ENCODE data around the gene RPRD1B. TPM values are rescaled to one million over a fixed set of nuclear protein-coding genes. Genes with fewer than 3 reads are reported as not detected.

Gene RPRD1B
- total RNA-seq, 1 experiment from 2014 or later = 43.6 TPM

- ChIA-PET CTCF (interaction anchor here (0.7 to 1.0 kb wide), 3 partner anchors 42 to 71 kb away, joined by 3 to 7 read pairs (median 6); no protein-coding TSS in a partner anchor), POLR2A (ENCODE audit: unreplicated experiment) (no interaction called here)
- Histone ChIP-seq H3K4me1 (ENCODE audit: insufficient read depth, low read length) (peaks cover 50% of the 10 kb centered on the region), H2AFZ (ENCODE audit: low read length) (no peak overlapping the region), H3K9me2 (replicated peaks; ENCODE audit: low read length) (no peaks in the 10 kb centered on the region), H3K4me3 (ENCODE audit: low read length) (no peak overlapping the region), H3K79me2 (ENCODE audit: low read length) (no peaks in the 10 kb centered on the region), H3K9ac (ENCODE audit: low read length) (no peak overlapping the region), H3F3A (ENCODE audit: low read length, unreplicated experiment) (peaks cover 20% of the 10 kb centered on the region), H3K27me3 (ENCODE audit: low read length) (no peaks in the 10 kb centered on the region), H3K27ac (ENCODE audit: low read length) (no peak overlapping the region), H3K9me3 (ENCODE audit: low read length) (no peaks in the 10 kb centered on the region), H4K20me1 (ENCODE audit: low read length) (no peaks in the 10 kb centered on the region), H3K36me3 (ENCODE audit: low read depth, low read length) (0 out of 2 replicates have a peak, but pooled peaks cover 5% of the 10 kb centered on the region), H3K4me2 (ENCODE audit: low read length) (no peak overlapping the region)
- no TSS peak for BruUV-seq (replicated peaks)
- no peak for ATAC-seq
- no peak for TF ChIP-seq EZH2 (IDR thresholded peaks at IDR 0.05; ENCODE audit: low read length, unreplicated experiment)
- no peak for TF ChIP-seq EZH2phosphoT487 (IDR thresholded peaks at IDR 0.05; ENCODE audit: borderline replicate concordance, low read length)
- TF ChIP-seq CTCF (conservative IDR thresholded peaks at IDR 0.05; ENCODE audit: low read depth, low read length) = peak; percentile 32; the same call in 1 of the 2 replicates
- no peak for DNase-seq
- intact Hi-C loops (cut with micrococcal nuclease) = loop anchor here (5.0 kb wide), 1 partner anchor 42 kb away; no protein-coding TSS in a partner anchor
These were observed 81.7 kb downstream of the RPRD1B start for GRCh38 chr20:38115205-38115604.

GRCh38 chr20:38115896-38116295 is 82.3 kb downstream of the RPRD1B start:
- Histone ChIP-seq H3K27me3 (ENCODE audit: low read length) (no peaks in the 10 kb centered on the region), H3K9me2 (replicated peaks; ENCODE audit: low read length) (no peaks in the 10 kb centered on the region), H3K4me2 (ENCODE audit: low read length) (no peak overlapping the region), H3K4me1 (ENCODE audit: insufficient read depth, low read length) (peaks cover 43% of the 10 kb centered on the region), H3K36me3 (ENCODE audit: low read depth, low read length) (0 out of 2 replicates have a peak, but pooled peaks cover 5% of the 10 kb centered on the region), H2AFZ (ENCODE audit: low read length) (no peak overlapping the region), H3F3A (ENCODE audit: low read length, unreplicated experiment) (peaks cover 13% of the 10 kb centered on the region), H3K79me2 (ENCODE audit: low read length) (no peaks in the 10 kb centered on the region), H3K27ac (ENCODE audit: low read length) (no peak overlapping the region), H3K4me3 (ENCODE audit: low read length) (no peak overlapping the region), H3K9me3 (ENCODE audit: low read length) (no peaks in the 10 kb centered on the region), H3K9ac (ENCODE audit: low read length) (no peak overlapping the region), H4K20me1 (ENCODE audit: low read length) (no peaks in the 10 kb centered on the region)
- no TSS peak for BruUV-seq (replicated peaks)
- POLR2A ChIA-PET (ENCODE audit: unreplicated experiment) = no interaction called here
- DNase-seq (no peak), ATAC-seq (no peak)
- TF ChIP-seq CTCF (conservative IDR thresholded peaks at IDR 0.05; ENCODE audit: low read depth, low read length) (no peak), EZH2 (IDR thresholded peaks at IDR 0.05; ENCODE audit: low read length, unreplicated experiment) (no peak), EZH2phosphoT487 (IDR thresholded peaks at IDR 0.05; ENCODE audit: borderline replicate concordance, low read length) (no peak)
- intact Hi-C loops (cut with micrococcal nuclease) = loop anchor here (5.0 kb wide), 1 partner anchor 41 kb away; no protein-coding TSS in a partner anchor
- CTCF ChIA-PET = no interaction called here

GRCh38 chr20:38116409-38117165 is 83.0 kb downstream of the RPRD1B start:
- H3K4me1 ChIP-seq (ENCODE audit: insufficient read depth, low read length) = peaks cover 36% of the 10 kb centered on the region
- H4K20me1 ChIP-seq (ENCODE audit: low read length) = no peaks in the 10 kb centered on the region
- CTCF ChIA-PET = no interaction called here
- DNase-seq = no peak
- intact Hi-C loops (cut with micrococcal nuclease) = loop anchor here (1.0 to 5.0 kb wide), 2 partner anchors 18 to 41 kb away; no protein-coding TSS in a partner anchor
- H3K4me3 ChIP-seq (ENCODE audit: low read length) = no peak overlapping the region
- no peaks in the 10 kb centered on the region for H3K79me2 ChIP-seq (ENCODE audit: low read length)
- no TSS peak for BruUV-seq (replicated peaks)
- no peaks in the 10 kb centered on the region for H3K27me3 ChIP-seq (ENCODE audit: low read length)
- no peak overlapping the region for H3K9ac ChIP-seq (ENCODE audit: low read length)
- peaks cover 10% of the 10 kb centered on the region for H3F3A ChIP-seq (ENCODE audit: low read length, unreplicated experiment)
- ATAC-seq = no peak
- H3K36me3 ChIP-seq (ENCODE audit: low read depth, low read length) = 0 out of 2 replicates have a peak, but pooled peaks cover 5% of the 10 kb centered on the region
- no peaks in the 10 kb centered on the region for H3K9me3 ChIP-seq (ENCODE audit: low read length)
- no peaks in the 10 kb centered on the region for H3K9me2 ChIP-seq (replicated peaks; ENCODE audit: low read length)
- peak overlapping the region; percentile 53; the same call in 1 of the 2 replicates for H3K27ac ChIP-seq (ENCODE audit: low read length)
- POLR2A ChIA-PET (ENCODE audit: unreplicated experiment) = no interaction called here
- no peak overlapping the region for H2AFZ ChIP-seq (ENCODE audit: low read length)
- TF ChIP-seq CTCF (conservative IDR thresholded peaks at IDR 0.05; ENCODE audit: low read depth, low read length) (no peak), EZH2 (IDR thresholded peaks at IDR 0.05; ENCODE audit: low read length, unreplicated experiment) (no peak), EZH2phosphoT487 (IDR thresholded peaks at IDR 0.05; ENCODE audit: borderline replicate concordance, low read length) (no peak)
- H3K4me2 ChIP-seq (ENCODE audit: low read length) = no peak overlapping the region
